HG03139 (cell line): ENCODE data around the gene CAPN9.
"Not testable (repeated sequence)": the region's sequence is repeated elsewhere in the genome, so short reads cannot be mapped to it uniquely, and the experiment has no call there.

Experiments
- ATAC-seq: cut with Tn5 transposase; IDR thresholded peaks from one replicate; pipeline ENCODE4 v1.9.1; 2021; ENCODE audit not compliant: unreplicated experiment

CAPN9 gene

DNA sequence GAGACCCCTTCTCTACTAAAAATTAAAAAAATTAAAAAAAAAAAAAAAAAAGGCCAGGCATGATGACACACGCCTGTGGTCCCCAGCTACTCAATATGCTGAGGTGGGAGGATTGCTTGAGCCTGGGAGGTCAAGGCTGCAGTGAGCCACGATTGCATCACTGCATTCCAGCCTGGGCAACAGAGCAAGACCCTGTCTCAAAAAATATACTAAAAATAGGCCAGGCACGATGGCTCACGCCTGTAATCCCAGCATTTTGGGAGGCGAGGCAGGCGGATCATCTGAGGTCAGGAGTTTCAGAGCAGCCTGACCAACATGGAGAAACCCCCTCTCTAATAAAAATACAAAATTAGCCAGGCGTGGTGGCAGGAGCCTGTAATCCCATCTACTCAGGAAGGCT lies 98.0 kb downstream of the CAPN9 start:
- not testable (repeated sequence) for ATAC-seq

DNA sequence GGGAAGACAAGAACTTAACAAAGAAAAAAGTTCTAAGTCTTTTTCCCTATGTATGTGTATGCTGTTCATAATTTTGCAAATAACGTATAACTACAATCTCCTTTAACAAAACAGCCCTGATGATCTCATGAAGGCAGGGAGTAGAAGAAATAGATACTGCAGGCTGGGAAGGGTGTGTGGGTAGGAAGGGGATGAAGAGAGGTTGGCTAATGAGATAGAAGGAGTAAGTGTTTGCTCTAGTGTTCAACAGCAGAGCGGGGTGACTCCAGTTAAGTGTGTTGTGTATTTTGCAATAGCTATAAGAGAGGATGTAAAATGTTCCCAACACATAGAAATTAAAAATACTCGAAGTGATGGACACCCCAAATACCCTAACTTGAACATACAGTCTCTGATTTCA lies 101.0 kb downstream of the CAPN9 start:
- ATAC-seq, result no peak

DNA sequence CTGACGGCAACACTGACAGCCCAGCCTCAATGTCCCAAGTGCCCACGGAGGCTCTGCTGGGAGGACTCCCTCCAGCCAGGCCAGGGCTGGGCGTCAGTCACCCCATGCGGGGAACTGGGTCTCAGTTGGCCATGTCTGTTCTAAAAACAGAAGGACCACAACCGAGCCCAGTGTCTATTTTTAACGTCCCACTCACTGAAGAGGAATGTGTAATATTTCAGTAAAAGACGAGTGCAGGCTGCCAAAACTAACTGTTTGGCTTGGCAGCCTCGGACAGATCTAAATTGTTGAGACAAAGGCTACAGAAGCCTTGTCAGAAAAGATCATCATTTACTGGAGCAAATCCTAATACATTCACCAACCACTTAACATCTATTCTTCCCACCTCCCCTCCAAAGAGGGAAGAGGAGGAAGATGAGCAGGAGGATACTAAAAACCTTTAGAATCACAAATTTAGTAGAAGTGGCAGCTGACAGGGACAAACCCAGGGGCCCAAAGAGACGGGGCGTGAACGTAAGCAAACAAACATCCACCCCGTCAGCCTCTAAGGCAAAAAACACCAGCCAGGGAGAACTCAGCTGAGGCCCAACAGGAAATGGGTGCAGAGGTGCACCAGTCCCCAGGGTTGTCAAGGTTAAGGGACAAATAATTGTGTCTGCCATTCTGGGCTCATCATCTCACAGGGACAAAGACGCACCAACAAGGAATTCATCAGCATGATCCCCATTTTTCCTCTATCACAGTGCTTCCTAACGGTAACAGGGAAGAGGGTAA lies 102.5 kb downstream of the CAPN9 start:
- ATAC-seq, result no peak

DNA sequence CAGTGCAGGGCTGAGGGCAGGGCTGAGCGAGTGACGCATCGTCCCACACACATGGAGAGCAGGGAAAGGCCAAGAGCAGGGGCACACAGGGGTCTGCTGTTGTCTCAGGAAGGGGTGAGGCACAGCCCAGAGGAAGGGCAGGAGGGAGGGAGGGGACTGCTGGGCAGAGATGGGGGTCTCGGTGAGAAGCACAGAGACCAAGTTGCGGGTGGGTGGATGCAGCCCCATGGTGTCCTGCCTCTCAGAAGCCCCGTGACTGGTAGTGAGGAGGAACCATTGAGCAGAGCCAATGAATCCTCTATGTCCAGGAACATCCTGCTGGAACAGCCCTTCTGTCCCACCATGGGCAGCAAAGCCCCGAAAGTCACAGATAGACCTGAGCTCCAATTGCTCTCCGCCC lies 103.4 kb downstream of the CAPN9 start:
- ATAC-seq, result no peak

DNA sequence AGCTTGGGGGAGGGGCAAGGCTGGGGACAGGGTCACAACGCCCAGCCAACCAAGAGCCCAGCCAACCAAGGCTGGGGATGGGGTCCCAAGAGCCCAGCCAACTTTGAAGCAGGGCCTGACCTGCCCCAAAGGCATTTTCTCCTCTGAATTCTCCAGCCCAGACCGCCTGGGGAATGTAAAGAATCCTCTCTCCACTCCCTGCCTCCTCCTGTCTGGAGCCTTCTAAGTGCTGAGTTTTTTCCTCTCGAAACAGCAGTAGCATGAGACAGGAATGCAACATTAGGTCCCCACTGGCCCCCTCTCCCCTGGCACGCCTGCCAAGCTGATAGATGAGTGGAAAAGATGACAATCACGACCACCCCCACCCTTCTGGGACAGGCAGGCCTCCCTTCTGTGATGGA lies 104.1 kb downstream of the CAPN9 start:
- no peak for ATAC-seq
